Epidermal melanocyte (primary cell): ENCODE data around the gene POLR3K.

Experiments used
- DNase-seq: peaks from one replicate; pipeline ENCODE4 v3.0.0; 2011; ENCODE audit warnings: low spot score; ENCODE audit not compliant: insufficient read length

POLR3K gene

DNA sequence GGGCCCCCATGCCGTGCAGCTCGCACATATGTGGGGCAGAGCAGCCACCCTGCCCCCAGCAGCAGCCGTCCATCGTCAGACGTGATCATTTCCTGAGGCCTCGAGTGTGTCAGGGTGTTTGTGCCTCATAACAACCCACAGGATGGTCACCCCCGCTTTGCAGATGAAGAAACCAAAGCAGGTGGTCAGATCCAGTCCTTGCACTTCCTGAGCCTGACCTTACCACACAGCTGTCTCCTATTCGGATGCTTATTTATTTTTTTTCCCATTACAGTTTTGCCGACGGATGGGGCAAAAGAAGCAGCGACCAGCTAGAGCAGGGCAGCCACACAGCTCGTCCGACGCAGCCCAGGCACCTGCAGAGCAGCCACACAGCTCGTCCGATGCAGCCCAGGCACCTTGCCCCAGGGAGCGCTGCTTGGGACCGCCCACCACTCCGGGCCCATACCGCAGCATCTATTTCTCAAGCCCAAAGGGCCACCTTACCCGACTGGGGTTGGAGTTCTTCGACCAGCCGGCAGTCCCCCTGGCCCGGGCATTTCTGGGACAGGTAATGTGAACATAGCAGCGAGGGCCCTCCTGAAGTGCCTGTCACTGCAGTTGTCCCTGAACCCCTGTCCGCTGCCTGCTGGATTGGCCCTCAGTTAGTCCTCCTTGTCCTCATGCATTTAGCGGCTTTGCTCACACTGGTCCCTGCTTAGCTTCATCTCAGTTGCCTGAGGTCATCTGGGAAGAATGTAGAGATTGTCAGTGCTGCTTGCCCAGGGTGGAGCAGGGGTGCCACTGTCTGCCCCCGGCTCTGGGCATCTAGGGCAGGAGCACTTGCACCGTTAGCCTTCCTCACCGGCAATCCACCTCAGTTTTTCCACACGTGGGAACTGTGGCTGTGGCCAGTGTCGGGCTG lies 26.0 kb upstream of the POLR3K start:
- no peak for DNase-seq

DNA sequence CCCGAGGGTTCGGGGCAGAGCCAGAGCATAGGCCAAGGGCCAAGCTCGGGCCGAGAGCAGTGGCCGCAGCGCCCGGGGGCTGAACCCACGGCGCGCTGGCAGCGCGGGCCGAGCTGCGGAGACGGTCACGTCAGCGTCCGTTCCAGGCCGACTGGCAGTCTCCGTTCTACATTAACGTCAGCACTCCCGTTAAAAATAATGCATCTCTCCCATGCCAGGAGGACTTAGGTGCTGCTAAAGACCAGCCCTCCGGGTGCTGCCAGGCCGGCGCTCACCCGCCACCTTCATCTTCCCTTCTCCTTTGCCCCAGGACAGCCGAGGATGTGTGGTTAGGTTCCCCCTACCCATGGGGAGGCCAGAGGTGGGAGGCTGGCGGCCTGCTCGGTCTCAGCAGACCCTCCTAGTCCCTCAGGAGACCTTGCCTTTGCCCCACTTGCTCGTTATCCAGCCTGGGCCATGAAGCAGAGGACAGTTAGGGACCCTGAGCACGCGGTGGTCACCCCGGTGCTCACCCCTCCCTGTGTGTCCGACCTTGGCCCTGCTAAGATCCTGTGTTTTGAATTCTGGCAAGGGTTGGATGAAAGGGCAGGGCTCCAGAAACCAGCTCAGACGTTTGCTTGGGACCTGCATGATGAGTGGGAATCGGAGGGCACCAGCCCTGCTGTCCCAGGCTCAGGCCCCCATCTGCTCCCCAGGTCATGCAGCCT lies 25.2 kb upstream of the POLR3K start:
- no peak for DNase-seq

DNA sequence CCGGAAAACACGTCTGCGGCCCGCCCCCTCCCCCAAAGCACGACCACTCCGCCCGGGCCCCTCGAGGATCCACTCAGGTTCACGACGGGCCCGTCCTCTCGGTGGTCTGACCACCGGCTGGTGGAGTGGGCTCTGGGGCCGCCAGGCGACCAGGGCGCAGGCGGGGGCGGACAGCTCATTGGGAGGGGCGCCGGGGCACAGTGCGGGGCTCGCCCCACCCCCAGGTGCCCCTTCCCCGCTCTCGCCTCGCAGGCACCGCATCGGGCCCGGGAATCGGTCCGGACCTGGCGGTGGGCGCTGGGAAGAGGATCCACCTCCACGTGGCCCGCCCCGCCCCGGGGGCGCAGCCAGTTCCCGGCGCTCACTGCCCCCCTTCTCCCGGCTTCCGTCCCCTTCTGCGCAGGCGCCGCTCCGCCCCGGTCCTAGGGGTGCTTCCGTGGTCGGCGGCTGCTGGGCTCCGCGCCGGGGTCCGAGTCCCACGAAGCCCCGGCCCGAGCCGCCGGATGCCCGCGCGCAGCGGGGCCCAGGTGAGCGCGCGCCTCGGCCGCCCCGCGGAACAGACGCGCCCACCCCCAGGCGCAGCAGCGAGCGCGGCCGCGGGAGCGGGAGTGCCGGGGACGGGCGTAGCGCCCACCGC lies 24.5 kb upstream of the POLR3K start, which contains the start of gene MPG:
MPG (plus strand) TSS at position 419 of the 637 bp plus-strand sequence; CDS start at position 504, 85 bp downstream.
- peak; percentile 99 for DNase-seq

DNA sequence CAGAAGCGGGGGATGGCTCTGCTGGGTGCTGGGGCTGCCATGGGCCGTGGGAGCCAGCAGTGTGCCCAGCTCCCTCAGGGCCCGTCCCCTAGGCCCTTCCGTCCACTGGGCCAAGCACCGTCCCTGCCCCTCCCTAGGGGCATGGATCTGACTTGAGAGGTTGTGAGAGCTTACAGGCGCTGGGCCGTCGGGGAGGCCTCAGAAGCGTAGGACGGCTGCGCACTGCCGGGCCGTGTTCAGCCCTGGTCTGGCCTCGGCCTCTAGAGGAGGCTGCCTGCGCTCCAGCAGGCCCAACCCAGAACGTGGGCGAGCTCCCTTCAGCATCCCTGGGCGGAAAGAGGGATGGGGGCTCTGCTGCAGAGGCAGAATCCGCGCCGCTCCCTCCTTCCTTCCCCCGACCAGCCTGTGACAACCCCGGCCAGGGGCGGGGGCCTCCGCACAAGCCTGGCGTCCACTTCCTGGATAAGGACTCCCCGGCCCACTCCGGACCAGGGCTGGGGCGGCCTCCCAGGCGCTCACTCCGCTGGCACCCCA lies 23.9 kb upstream of the POLR3K start:
- peak; percentile 61 for DNase-seq

DNA sequence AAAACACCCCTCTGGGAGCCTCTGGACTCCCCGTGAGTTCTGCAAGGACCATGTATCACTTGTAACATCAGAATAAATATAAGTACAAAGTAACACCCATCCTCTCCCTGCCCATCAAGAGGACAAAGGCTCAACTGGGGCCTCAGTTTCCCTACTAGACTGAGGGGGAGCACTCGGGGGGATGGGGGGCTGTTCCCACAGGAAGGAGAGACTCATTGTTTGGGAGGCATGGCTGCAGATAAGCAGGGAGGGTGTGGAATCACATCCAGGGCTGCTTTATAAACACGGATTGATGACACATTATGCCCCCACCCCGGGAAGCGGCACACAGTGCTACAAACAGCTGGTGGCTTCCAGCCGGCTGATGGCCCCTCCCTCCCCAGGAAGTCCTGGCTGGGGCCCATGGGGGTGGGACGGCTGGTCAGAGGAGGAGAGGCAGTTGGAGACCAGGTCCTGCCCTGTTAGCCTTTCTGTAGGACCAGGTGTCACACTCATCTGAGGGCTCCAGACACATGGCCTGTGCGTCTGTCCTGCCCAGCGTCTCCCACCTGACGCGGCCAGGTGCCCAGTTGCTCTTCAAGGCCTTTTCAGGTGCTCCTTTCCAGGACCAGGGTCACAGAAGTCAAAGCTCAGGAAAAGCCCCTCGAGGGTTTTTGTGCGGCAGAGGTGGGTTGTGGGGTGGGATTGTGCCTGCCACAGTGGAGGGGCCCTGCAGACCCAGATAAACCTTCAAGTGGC lies 23.3 kb upstream of the POLR3K start:
- DNase-seq, result no peak

DNA sequence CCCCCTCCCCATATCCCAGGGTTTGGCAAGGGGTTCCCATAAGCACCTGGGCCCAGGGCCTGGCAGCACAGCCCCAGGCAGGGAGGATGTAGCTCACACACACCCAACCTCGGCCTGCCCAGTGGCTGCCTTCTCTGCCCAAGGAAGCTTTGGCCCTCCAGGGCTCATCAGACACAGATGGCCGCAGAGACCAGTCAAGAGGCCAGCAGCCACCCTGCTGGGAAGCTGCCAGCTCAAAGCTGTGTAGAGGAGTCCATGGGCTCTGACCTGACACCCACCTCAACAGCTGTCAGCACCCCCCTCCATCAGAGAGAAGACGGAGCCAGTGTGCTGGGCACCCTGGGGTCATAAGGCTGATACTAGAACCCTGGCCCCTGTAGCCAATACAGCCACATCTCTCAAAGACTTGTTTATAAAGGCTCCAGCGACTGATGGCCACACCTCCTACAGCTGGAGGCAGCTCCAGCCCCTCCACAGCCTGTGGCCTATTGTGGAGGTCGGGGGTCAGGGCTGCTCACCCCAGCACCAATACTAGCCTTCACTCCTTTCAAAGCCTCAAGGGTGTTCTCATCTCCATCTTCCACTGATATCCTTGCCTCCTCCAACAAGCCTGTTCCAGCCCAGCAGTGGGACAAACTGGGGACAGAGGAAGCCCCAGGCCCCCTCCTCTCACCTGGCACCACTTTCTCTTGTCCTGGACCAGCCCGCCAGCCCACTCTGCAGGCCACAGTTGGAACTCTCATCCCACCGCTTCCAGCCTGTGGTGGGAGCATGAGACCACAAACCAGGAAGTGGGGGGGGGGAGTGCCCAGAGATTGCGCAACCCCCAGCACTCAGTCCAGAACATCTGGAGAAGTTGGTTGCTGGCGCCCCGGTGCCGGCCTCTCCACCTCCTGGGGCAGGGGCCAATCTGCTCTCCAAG lies 22.4 kb upstream of the POLR3K start:
- DNase-seq, result peak; percentile 89

DNA sequence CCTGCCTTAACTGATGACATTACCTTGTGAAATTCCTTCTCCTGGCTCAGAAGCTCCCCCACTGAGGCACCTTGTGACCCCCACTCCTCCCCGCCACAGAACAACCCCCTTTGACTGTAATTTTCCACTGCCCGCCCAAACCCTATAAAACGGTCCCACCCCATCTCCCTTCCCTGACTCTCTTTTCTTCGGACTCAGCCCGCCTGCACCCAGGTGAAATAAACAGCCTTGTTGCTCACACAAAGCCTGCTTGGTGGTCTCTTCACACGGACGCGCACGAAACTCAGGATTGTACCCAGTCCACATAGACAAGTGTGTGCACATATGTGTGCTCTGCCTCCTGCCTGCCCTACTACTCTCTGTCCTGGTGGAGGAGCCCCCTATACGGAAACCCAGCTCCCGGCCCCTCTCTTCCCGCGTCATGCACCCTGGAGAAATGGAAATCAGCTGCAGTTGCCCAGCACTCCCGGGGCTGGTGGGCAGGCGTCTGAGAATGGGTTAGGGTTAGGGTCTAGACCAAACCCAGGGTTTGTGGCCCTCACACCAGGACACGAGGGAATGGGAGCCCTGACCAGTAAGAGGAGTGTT lies 21.4 kb upstream of the POLR3K start:
- DNase-seq, result no peak

DNA sequence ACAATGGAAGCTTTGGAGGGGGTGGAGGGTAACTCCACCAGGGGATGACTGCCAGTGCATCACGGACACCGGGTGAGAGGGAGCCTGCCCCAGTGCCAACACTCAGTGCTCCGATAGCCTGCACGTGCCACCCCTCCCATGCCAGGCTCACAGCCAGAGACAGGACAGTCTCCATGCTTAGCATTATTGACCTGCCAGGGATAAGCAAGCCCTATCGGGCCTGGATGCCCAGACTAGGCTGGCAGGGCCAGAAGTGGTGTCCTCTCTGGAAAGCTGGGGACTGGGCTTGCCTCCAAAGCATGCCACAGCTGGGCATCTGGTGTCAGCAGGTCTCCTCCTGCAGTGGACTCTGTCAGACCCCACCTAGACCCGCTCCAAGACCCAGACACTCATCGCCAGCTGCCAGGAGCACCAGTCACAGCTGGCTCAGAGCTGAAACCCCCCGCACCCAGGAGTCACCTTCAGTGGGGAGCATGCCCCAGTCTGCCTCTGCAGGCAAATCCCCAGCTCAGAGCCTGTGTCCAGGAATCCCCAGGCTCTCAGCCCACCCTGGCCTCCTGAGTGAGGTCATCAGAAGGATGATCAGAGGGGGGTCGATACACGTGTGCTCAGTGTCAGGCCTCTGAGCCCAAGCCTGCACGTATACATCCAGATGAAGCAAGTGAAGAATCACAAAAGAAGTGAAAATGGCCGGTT lies 20.8 kb upstream of the POLR3K start:
- no peak for DNase-seq

DNA sequence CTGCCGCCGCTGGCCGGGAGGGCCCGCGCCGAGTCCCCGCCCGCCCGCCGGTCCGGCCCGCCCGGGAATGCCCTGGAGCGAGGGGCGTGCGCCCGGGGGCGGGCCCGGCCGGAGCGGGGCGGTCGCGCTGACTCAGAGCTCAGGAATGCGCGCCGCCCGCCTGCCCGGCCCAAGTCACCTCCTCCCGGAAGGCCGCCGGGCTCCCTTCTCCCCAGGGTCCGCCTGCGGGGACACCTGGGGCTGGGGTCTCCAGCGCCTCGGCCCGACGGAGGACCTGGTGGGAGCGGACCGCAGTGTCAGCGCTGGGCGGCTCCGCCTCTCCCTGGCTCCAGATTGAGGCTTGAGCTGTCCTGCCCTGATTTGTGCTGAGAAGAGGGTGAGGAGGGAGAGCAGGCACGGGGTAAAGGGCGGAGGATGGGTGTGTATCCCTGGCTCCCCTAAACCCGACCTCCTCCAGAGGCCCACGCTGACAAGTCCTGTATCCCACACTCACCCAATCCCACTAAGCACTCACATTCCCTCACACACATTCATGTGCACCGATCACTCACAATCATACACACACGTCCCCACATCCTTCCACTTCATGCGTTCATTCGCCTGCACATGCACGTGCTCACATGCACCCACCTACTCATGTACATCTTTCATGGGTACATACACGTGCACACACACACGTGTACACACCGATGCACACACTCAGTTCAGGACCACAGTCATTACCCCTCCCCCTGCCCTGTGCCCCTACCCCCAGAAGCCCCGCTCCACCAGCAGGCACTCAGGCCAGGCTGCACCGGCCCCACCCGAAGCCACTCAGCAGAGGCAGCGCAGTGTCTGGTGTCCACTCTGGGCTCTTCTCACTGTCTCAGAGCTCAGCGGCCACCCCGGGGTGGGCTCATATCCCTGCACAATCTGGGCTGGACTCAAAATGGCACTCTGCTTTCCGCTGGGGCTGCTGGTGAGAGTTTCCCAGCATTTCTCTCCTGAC lies 19.4 kb upstream of the POLR3K start, which contains the start of gene RHBDF1:
RHBDF1 (minus strand) TSS at position 71 of the 988 bp plus-strand sequence. CDS start 7,616 bp downstream, outside the sequence.
- peak; percentile 68 for DNase-seq

DNA sequence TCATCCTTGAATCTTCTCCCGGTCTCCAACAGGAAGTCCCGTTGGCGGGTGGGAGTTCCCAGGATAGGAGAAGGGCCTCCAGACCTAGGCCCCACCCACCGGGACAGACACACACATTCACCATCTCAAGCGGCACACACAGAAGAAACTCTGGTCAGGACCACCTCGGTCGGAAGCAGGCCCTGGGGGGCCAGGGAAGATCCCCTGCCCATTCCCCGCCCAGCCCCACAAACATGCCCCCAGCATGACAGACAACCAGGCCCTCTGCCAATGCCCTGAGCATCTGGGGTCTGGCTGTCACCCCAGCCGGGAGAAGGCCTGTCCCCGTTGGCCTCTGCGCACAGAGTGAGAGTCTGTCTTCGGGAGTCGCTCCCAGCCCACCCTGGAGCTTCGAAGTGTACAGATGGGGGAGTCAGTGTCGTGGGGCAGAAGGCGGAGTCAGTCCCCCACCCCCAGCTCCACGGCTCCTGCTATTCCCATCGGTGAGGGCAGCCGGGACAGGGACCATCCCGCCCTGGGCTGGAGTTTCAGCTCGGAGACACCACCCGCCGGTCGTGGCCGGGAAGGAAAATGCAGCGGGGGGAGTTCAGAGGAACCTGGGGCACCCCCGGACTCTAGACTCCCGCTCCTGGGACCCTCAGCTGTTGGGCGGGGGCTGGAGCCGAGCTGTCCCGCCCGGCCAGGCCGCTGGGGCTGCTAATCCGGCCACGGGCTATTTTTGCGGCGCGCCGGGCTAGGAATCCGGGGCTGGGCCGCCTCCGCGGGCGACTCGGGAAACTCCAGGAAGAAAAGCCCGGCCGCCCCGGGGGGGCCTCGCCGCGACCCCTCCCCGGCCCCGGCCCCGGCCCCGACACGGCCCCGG lies 18.4 kb upstream of the POLR3K start:
- DNase-seq, result peak; percentile 91

DNA sequence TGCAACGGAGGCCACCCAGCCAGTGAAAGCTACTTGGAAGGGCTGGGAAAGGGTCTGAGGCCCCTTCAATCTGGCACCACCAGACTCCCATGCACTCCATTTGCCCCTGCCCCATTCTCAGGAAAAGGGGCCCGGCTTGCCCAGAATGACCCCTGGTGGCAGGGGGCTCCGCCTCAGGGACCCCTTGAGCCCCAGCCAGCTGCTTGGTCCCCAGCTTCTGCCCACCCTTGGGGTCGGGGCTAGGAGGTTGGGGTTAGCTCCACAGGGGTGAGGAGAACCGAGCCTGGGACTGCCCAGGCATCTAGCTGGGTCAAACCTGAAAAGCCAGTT lies 17.8 kb upstream of the POLR3K start:
- DNase-seq, result no peak

DNA sequence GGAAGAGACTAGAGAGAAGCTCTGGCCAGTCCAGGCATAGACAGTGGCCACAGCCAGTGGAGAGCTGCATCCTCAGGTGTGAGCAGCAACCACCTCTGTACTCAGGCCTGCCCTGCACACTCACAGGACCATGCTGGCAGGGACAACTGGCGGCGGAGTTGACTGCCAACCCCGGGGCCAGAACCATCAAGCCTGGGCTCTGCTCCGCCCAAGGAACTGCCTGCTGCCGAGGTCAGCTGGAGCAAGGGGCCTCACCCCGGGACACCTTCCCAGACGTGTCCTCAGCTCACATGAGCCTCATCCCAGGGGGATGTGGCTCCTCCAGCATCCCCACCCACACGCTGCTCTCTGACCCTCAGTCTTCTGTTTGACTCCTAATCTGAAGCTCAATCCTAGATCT lies 15.8 kb upstream of the POLR3K start:
- no peak for DNase-seq

DNA sequence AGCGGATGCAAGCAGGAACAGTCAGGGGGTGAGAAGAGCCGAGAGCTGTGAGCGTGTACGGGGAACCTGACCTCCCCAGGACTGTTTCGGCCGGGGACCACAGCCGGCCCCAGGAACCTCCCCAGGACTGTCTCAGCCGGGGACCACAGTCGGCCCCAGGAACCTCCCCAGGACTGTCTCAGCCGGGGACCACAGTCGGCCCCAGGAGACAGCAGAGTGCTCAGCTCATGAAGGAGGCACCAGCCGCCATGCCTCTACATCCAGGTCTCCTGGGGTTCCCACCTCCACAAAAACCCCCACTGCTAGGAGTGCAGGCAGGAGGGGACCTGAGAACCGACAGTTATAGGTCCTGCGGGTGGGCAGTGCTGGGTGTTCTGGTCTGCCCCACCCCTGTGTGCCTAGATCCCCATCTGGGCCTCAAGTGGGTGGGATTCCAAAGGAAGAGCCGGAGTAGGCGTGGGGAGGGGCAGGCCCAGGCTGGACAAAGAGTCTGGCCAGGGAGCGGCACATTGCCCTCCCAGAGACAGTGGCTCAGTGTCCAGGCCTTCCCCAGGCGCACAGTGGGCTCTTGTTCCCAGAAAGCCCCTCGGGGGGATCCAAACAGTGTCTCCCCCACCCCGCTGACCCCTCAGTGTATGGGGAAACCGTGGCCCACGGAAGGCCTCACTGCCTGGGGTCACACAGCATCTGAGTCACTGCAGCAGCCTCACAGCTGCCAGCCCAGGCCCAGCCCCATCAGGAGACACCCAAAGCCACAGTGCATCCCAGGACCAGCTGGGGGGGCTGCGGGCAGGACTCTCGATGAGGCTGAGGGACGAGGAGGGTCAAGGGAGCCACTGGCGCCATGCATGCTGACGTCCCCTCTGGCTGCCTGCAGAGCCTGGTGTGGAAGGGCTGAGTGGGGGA lies 14.7 kb upstream of the POLR3K start:
- peak; percentile 90 for DNase-seq

DNA sequence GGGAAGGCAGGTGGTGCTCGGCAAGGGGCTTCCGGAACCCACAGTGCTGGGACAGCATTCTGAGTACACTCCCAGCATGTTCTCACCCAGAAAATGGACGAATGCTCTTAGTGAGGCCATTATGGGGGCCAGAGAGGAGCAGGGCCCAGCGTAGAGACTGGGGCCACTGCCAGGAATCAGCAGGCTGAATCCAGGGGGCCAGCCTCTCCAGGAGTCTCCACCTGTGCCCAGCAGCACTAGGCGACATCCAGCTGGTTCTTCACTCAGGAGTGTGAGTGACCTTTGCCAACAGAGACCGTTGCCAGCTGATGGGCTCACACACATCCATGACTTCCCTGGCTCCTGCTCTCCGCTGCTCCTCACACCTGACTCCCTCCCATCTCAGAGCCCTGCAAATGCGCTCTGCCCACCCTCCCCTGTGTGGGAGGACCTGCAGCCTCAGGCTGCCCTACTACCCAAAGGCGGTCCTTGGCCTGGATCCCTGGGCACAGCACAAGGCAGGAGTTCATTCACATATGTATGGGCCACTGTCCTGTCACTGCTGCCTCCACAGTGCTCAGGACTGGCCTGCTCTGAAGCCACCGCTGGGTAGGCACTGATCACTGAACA lies 13.9 kb upstream of the POLR3K start:
- no peak for DNase-seq
